Astrocyte (in vitro differentiated cells and primary cell): ENCODE data around the gene ZCWPW1. TPM values are rescaled to one million over a fixed set of nuclear protein-coding genes. Genes with fewer than 3 reads are reported as not detected.
"Not testable (repeated sequence)": the region's sequence is repeated elsewhere in the genome, so short reads cannot be mapped to it uniquely, and the experiment has no call there.

Source experiments
- DNase-seq: peaks from one replicate; pipeline ENCODE4 v3.0.0-alpha.2; 2010; ENCODE audit warnings: low read depth
- FAIRE-seq: peaks from 2 replicates; lab custom pipeline; 2011; peaks lifted over from hg19 to GRCh38; lab: Jason Lieb, UNC
- H2AFZ ChIP-seq: 2 replicates; pipeline ENCODE4 v1.6.0; 2012; ENCODE audit warnings: low read depth, low read length, inconsistent platforms
- H3K27ac ChIP-seq: 2 replicates; pipeline ENCODE4 v1.5.1; 2011; ENCODE audit warnings: low read depth, low read length, inconsistent platforms
- H3K27me3 ChIP-seq: 2 replicates; pipeline ENCODE4 v1.6.0; 2011; ENCODE audit warnings: low read length, inconsistent platforms; ENCODE audit not compliant: insufficient read depth
- H3K36me3 ChIP-seq: 2 replicates; pipeline ENCODE4 v1.5.1; 2011; ENCODE audit warnings: low read length, inconsistent platforms; ENCODE audit not compliant: insufficient read depth
- H3K4me1 ChIP-seq: 2 replicates; pipeline ENCODE4 v1.5.1; 2011; ENCODE audit warnings: low read length, inconsistent platforms; ENCODE audit not compliant: insufficient read depth
- H3K4me2 ChIP-seq: 2 replicates; pipeline ENCODE4 v1.6.0; 2012; ENCODE audit warnings: low read length, inconsistent platforms
- H3K4me3 ChIP-seq: 2 replicates; pipeline ENCODE4 v1.5.1; 2011; ENCODE audit warnings: low read depth, mild to moderate bottlenecking, low read length, inconsistent platforms; ENCODE audit not compliant: insufficient read depth
- H3K79me2 ChIP-seq: 2 replicates; pipeline ENCODE4 v1.6.0; 2012; ENCODE audit warnings: mild to moderate bottlenecking, low read length, inconsistent platforms; ENCODE audit not compliant: insufficient read depth
- H3K9ac ChIP-seq: 2 replicates; pipeline ENCODE4 v1.6.0; 2012; ENCODE audit warnings: mild to moderate bottlenecking, low read length, inconsistent platforms
- H3K9me3 ChIP-seq: 2 replicates; pipeline ENCODE4 v1.5.1; 2012; ENCODE audit warnings: low read depth, mild to moderate bottlenecking, low read length, inconsistent platforms; ENCODE audit not compliant: insufficient read depth
- H4K20me1 ChIP-seq: 2 replicates; pipeline ENCODE4 v1.6.0; 2012; ENCODE audit warnings: low read length, inconsistent platforms; ENCODE audit not compliant: insufficient read depth
- H3K27ac Mint-ChIP-seq: one replicate; pipeline ENCODE4 v1.8.0; 2021; ENCODE audit warnings: mild to moderate bottlenecking, mixed read lengths; ENCODE audit not compliant: unreplicated experiment
- H3K27me3 Mint-ChIP-seq: one replicate; pipeline ENCODE4 v1.8.0; 2021; ENCODE audit warnings: low read depth, mixed read lengths; ENCODE audit not compliant: unreplicated experiment
- H3K36me3 Mint-ChIP-seq: one replicate; pipeline ENCODE4 v1.8.0; 2021; ENCODE audit warnings: low read depth, mixed read lengths; ENCODE audit not compliant: unreplicated experiment
- H3K4me1 Mint-ChIP-seq: one replicate; pipeline ENCODE4 v1.8.0; 2021; ENCODE audit warnings: low read depth, mixed read lengths; ENCODE audit not compliant: unreplicated experiment
- H3K4me3 Mint-ChIP-seq: one replicate; pipeline ENCODE4 v1.8.0; 2021; ENCODE audit warnings: mild to moderate bottlenecking, moderate library complexity, mixed read lengths; ENCODE audit not compliant: unreplicated experiment
- H3K9me3 Mint-ChIP-seq: one replicate; pipeline ENCODE4 v1.8.0; 2021; ENCODE audit warnings: mild to moderate bottlenecking, mixed read lengths; ENCODE audit not compliant: unreplicated experiment
- EZH2 ChIP-seq: IDR thresholded peaks from 2 replicates; pipeline ENCODE4 v1.6.1; 2012; ENCODE audit warnings: mild to moderate bottlenecking, low read length, inconsistent platforms; ENCODE audit not compliant: insufficient read depth
- total RNA-seq: library from RNA; stranded (reverse); gene quantifications from 2 replicates; pipeline ENCODE4 v1.2.1, GENCODE V29; 2021
- TF ChIP-seq, protein P1 (sequence below): IDR thresholded peaks from 2 replicates; pipeline ENCODE4 v1.5.1; 2011; ENCODE audit warnings: low read depth, mild to moderate bottlenecking, inconsistent platforms, low read length, moderate library complexity; ENCODE audit not compliant: insufficient read depth

The ZCWPW1 gene
- total RNA-seq, 1 donor from 2014 or later, result 2.6 TPM

DNA sequence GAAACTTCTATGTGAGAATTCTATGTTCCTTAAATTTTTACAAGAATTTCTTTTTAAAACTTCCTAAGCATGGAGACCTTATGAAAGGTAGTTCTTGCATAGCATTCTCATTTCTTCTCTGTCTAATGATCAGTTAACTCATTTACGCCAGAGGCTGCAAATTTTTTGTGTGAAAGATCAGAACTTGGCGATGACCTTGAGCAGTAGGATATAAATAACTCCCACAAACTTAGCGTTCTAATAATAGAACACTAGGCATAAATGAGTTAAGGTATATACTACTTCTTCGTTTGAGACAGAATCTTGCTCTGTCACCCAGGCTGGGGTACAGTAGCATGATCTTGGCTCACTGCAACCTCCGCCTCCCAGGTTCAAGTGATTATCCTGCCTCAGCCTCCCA is 41.6 kb downstream of the ZCWPW1 start:
- no peak for FAIRE-seq
- H3K4me1 ChIP-seq, result no peaks in the 10 kb centered on the region
- H3K4me3 ChIP-seq, result no peak overlapping the region
- Mint-ChIP-seq H3K4me3 (no peak overlapping the region), H3K9me3 (no peaks in the 10 kb centered on the region), H3K36me3 (peaks cover 4% of the 10 kb centered on the region), H3K4me1 (peaks cover 12% of the 10 kb centered on the region), H3K27me3 (peaks cover 11% of the 10 kb centered on the region), H3K27ac (no peak overlapping the region)
- no peaks in the 10 kb centered on the region for H3K9me3 ChIP-seq
- H3K27ac ChIP-seq, result no peak overlapping the region
- no peak overlapping the region for H3K9ac ChIP-seq
- no peak for TF ChIP-seq EZH2
- TF ChIP-seq, protein P1, sequence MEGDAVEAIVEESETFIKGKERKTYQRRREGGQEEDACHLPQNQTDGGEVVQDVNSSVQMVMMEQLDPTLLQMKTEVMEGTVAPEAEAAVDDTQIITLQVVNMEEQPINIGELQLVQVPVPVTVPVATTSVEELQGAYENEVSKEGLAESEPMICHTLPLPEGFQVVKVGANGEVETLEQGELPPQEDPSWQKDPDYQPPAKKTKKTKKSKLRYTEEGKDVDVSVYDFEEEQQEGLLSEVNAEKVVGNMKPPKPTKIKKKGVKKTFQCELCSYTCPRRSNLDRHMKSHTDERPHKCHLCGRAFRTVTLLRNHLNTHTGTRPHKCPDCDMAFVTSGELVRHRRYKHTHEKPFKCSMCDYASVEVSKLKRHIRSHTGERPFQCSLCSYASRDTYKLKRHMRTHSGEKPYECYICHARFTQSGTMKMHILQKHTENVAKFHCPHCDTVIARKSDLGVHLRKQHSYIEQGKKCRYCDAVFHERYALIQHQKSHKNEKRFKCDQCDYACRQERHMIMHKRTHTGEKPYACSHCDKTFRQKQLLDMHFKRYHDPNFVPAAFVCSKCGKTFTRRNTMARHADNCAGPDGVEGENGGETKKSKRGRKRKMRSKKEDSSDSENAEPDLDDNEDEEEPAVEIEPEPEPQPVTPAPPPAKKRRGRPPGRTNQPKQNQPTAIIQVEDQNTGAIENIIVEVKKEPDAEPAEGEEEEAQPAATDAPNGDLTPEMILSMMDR, result no peak
- peaks cover 16% of the 10 kb centered on the region for H3K27me3 ChIP-seq
- H3K79me2 ChIP-seq, result no peaks in the 10 kb centered on the region
- no peak for DNase-seq
- H3K36me3 ChIP-seq, result no peaks in the 10 kb centered on the region
- H2AFZ ChIP-seq, result no peak overlapping the region
- no peak overlapping the region for H3K4me2 ChIP-seq
- H4K20me1 ChIP-seq, result no peaks in the 10 kb centered on the region

DNA sequence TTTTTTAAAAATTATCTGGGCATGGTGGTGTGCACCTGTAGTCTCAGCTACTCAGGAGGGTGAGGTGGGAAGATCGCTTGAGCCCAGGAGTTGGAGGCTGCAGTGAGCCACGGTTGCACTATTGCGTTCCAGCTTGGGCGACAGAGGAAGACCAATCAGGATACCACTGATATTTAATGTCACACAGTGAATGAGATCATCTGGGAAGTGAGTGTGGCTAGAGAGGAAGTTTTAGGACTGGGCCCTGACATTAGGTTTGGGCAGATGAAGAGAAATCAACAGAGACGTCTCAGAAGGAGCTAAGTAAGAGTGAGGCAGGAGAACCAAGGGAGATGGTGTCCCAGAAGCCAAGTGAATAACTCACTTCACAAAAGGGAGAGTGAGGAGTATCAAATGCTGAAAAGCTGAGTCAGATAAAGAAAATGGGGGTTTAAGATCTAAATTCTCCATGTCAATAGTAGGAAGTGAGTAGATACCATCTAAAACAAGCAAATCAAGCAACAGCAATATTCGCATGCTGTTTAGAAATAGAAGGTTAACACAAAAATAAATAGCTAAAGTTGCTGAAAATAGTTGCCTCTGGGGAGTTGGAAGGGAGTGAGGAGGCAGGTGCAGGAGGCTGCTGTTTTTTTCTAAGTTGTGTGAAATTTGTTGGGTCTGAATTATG is 43.7 kb downstream of the ZCWPW1 start:
- FAIRE-seq, result no peak
- Histone ChIP-seq H3K9ac (no peak overlapping the region), H3K4me2 (no peak overlapping the region), H3K27me3 (peaks cover 7% of the 10 kb centered on the region), H3K9me3 (no peaks in the 10 kb centered on the region), H3K4me3 (no peak overlapping the region), H3K36me3 (no peaks in the 10 kb centered on the region), H2AFZ (no peak overlapping the region), H3K79me2 (no peaks in the 10 kb centered on the region), H4K20me1 (no peaks in the 10 kb centered on the region), H3K4me1 (no peaks in the 10 kb centered on the region), H3K27ac (no peak overlapping the region)
- DNase-seq, result no peak
- TF ChIP-seq, protein P1, result no peak
- no peak for TF ChIP-seq EZH2
- Mint-ChIP-seq H3K4me3 (no peak overlapping the region), H3K9me3 (no peaks in the 10 kb centered on the region), H3K27me3 (peaks cover 4% of the 10 kb centered on the region), H3K27ac (no peak overlapping the region), H3K36me3 (no peaks in the 10 kb centered on the region), H3K4me1 (peaks cover 5% of the 10 kb centered on the region)

DNA sequence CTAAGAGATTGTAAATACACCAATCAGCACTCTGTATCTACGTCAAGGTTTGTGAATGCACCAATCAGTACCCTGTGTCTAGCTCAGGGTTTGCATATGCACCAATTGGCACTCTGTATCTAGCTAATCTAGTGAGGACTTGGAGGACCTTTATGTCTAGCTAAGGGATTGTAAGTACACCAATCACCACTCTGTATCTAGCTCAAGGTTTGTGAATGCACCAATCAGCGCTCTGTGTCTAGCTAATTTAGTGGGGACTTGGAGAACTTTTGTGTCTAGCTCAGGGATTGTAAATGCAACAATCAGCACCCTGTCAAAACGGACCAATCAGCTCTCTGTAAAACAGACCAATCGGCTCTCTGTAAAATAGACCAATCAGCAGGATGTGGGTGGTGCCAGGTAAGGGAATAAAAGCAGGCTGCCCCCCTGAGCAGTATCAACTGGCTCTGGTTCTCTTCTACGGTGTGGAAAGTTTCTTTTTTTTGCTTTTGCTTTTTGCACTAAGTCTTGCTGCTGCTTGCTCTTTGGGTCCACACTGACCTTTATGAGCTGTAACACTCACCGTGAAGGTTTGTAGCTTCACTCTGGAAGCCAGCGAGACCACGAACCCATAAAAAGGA is 46.2 kb downstream of the ZCWPW1 start:
- not testable (repeated sequence) for H3K9me3 Mint-ChIP-seq, H3K27ac Mint-ChIP-seq, H3K4me3 ChIP-seq, H4K20me1 ChIP-seq, H3K27ac ChIP-seq, H3K36me3 ChIP-seq, H3K9me3 ChIP-seq, H3K4me1 Mint-ChIP-seq, H3K9ac ChIP-seq, H3K4me3 Mint-ChIP-seq, H2AFZ ChIP-seq, H3K4me2 ChIP-seq, H3K4me1 ChIP-seq, DNase-seq, FAIRE-seq, H3K27me3 ChIP-seq, H3K27me3 Mint-ChIP-seq, H3K79me2 ChIP-seq, H3K36me3 Mint-ChIP-seq

DNA sequence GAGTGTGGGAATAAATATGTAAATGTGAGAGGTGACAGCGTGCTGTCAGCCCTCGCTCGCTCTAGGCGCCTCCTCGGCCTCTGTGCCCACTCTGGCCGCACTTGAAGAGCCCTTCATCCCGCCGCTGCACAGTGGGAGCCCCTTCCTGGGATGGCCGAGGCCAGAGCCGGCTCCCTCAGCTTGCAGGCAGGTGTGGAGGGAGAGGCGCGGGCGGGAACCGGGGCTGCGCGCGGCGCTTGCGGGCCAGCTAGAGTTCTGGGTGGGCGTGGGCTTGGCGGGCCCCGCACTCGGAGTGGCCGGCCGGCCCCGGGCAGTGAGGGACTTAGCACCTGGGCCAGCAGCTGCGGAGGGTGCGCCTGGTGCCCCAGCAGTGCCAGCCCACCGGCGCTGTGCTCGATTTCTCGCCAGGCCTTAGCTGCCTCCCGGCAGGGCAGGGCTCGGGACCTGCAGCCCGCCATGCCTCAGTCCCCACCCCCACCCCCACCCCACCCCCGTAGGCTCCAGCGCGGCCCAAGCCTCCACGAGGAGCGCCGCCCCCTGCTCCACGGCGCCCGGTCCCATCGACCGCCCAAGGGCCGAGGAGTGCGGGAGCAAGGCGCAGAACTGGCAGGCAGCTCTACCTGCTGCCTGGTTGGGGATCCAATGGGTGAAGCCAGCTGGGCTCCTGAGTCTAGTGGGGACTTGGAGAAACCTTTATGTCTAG is 46.8 kb downstream of the ZCWPW1 start:
- H3K36me3 ChIP-seq, H3K4me1 Mint-ChIP-seq, H3K4me2 ChIP-seq, H3K9me3 Mint-ChIP-seq, H3K9ac ChIP-seq, H3K4me3 Mint-ChIP-seq, H3K27ac ChIP-seq, H4K20me1 ChIP-seq, H3K4me1 ChIP-seq, H3K27ac Mint-ChIP-seq, FAIRE-seq, H2AFZ ChIP-seq, H3K79me2 ChIP-seq, DNase-seq, H3K27me3 ChIP-seq, H3K4me3 ChIP-seq, H3K27me3 Mint-ChIP-seq, H3K36me3 Mint-ChIP-seq, H3K9me3 ChIP-seq: not testable (repeated sequence)
